Measurements from ENCODE around the gene RGPD5.
"Not testable (repeated sequence)": the region's sequence is repeated elsewhere in the genome, so short reads cannot be mapped to it uniquely, and the experiment has no call there.

Gene RGPD5

DNA sequence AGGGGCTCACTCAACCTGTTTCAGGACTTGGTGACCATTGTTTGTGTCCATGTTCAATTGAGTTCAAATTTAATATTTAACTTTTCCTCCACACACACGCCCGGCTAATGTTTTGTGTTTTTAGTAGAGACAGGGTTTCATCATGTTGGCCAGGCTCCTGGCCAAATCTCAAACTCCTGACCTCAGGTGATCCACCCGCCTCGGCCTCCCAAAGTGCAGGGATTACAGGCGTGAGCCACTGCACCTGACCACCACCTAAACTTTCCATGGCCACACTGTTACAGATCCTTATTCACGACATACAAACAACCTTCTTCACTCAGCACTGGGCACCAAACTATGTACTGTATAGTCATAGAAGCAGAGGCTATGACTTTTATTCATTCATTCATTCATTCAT lies 100.0 kb downstream of the RGPD5 start:
- not testable (repeated sequence) for DNase-seq

DNA sequence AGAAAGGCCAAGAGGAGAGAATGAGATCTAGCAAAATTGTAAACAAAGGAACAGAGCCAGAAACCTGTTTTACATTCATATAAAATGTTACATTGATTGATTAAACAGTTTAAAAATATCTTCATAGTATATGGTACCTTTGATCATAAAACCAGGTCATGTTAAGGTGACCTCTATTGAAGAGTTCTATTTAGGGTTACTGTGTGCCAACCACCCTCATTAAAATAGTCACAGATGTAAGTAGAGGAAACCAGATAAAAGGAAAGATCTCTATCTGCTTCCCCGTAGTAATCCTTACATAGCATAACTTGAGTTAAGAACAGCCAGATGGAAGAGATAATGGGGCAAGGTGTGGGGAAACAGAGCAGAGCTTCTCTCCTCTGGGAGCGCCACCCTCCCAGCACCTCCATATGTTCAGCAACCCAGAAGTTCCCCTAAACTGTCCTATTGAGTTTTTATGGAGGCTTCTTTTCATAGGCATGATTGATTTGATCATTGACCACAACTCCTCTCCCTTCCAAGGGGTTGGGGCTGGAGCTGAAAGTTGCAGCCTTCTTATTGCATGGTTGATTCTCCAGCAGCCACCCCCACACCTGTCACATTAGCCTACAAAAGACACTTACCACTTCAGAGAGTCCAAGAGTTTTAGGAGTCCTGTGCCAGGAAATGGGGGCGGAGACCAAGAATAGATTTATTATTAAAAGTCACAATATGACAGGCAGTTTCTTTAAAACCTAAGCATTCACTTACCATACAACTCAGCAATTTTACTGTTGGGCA lies 101.2 kb downstream of the RGPD5 start:
- not testable (repeated sequence) for DNase-seq

DNA sequence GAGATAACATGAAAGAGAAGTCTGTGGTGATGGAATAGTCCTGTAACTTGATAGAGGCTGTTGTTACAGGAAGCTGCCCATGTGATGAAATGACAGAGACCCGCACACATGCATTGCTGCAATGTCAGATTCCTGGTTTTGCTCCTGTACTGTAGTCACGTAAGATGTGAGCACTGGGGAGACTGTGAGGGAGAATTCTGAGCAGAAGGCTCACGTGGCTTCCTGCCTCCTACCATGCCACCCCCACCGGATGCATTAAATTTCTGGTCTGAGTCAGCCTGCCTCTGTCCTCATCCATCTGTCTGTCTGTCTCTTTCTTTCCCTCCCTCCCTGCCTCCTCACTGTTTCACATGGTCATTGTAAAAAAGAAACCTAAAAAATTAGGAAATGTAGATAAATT lies 102.1 kb downstream of the RGPD5 start:
- not testable (repeated sequence) for DNase-seq

- DNase-seq, result not testable (repeated sequence)
These were observed 103.8 kb downstream of the RGPD5 start for GRCh38 chr2:109897769-109898461.

DNA sequence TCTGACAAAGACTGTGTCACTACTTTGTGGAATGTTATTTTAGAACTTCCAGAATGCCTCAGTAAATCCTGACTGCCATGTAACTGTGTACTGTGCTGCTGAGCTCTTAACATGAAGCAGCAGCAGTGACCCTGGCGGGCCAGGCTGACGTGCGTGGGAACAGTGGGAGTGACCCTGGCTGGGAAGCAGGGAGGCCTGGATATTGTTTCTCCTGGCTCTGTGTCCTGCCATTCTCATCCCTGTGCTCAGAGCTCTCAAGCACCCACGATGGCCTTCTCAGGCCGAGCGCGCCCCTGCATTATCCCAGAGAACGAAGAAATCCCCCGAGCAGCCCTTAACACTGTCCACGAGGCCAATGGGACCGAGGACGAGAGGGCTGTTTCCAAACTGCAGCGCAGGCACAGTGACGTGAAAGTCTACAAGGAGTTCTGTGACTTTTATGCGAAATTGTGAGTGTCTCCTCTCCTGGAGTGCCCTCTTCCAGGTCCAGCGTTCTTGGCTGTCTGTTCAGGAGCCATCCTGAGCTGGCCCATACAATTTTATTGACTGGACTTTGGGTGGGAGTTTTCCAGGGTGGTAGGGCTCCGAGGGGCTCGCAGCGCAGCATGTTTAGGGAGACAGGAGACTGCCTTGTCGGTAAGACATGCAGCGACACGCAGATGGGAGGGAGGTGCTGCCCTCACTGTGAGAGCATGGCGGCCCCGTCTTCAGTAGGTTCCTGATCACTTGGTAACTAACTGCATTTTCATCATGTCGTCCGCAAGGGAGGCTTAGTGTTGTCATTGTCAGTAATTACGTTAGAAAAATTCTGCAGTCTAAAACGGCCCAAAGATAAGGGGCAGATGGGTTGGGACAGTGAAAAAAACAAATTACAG lies 104.6 kb downstream of the RGPD5 start, which contains the start of gene LIMS3:
Gene LIMS3 (plus strand): TSS at position 227 of the 875 bp plus-strand sequence. CDS start 41 bp downstream, at position 268.
- DNase-seq, result not testable (repeated sequence)

DNA sequence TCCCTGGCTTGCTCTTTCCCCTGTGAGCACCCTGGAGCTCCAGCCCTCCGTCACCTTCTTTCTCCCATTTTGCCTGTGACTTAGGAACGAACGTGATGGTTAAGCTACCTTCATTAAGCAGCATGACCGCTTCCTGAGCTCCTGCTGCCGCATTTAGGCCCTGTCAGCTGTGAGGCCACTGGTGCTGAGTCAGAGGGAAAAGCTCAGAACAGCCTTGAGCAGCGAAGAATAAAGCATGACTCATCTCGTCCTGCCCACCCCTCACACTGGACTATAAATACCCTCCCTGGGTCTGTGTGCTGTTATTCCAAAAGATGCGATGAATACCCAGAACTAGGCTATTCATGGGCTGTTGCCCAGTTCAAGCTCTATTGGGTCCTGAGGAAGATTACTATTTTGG lies 111.7 kb downstream of the RGPD5 start:
- DNase-seq, result not testable (repeated sequence)

Measured in amniotic stem cell (primary cell).